ENCODE data around the gene CC2D1A. TPM values are rescaled to one million over a fixed set of nuclear protein-coding genes. Genes with fewer than 3 reads are reported as not detected.

The CC2D1A gene
- total RNA-seq, 1 experiment from 2014 or later, result 67.7 TPM

DNA sequence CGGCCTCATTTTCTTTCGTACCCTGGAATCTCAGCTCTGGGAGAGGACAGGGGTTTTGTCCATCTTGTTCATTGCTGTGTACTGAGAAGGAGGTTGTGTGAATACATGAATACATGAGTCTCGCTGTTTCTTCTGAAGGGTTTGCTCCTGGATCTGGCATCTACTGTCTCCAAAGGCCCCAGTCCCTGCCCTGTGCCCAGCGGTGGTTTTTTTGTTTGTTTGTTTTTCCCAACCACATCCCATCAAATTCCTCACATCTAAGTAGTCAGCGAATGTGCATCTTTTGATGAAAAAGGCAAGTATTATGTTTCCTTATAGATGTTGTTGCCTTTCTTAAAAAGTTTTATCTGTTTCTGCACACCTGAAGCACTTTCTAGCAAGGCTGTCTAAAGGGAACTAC lies 58.8 kb downstream of the CC2D1A start:
- Histone ChIP-seq H2AFZ (ENCODE audit: low read length) (no peak overlapping the region), H3K9ac (ENCODE audit: low read length) (no peak overlapping the region), H3K27ac (ENCODE audit: low read length) (no peak overlapping the region), H3K4me2 (ENCODE audit: low read length) (no peak overlapping the region), H3K9me2 (replicated peaks; ENCODE audit: low read length) (no peaks in the 10 kb centered on the region), H4K20me1 (ENCODE audit: low read length) (no peaks in the 10 kb centered on the region), H3F3A (ENCODE audit: low read length, unreplicated experiment) (no peaks in the 10 kb centered on the region), H3K4me3 (ENCODE audit: low read length) (no peak overlapping the region), H3K36me3 (ENCODE audit: low read depth, low read length) (peaks cover 18% of the 10 kb centered on the region), H3K79me2 (ENCODE audit: low read length) (no peaks in the 10 kb centered on the region), H3K9me3 (ENCODE audit: low read length) (no peaks in the 10 kb centered on the region), H3K27me3 (ENCODE audit: low read length) (no peaks in the 10 kb centered on the region), H3K4me1 (ENCODE audit: insufficient read depth, low read length) (peaks cover 10% of the 10 kb centered on the region)
- ChIA-PET CTCF (no interaction called here), POLR2A (ENCODE audit: unreplicated experiment) (no interaction called here)
- DNase-seq (peak; percentile 63), ATAC-seq (peak; percentile 73)
- no peak for TF ChIP-seq EZH2 (IDR thresholded peaks at IDR 0.05; ENCODE audit: low read length, unreplicated experiment)
- TF ChIP-seq, protein P1, sequence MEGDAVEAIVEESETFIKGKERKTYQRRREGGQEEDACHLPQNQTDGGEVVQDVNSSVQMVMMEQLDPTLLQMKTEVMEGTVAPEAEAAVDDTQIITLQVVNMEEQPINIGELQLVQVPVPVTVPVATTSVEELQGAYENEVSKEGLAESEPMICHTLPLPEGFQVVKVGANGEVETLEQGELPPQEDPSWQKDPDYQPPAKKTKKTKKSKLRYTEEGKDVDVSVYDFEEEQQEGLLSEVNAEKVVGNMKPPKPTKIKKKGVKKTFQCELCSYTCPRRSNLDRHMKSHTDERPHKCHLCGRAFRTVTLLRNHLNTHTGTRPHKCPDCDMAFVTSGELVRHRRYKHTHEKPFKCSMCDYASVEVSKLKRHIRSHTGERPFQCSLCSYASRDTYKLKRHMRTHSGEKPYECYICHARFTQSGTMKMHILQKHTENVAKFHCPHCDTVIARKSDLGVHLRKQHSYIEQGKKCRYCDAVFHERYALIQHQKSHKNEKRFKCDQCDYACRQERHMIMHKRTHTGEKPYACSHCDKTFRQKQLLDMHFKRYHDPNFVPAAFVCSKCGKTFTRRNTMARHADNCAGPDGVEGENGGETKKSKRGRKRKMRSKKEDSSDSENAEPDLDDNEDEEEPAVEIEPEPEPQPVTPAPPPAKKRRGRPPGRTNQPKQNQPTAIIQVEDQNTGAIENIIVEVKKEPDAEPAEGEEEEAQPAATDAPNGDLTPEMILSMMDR (conservative IDR thresholded peaks at IDR 0.05; ENCODE audit: low read depth, low read length), result no peak
- no peak for TF ChIP-seq EZH2phosphoT487 (IDR thresholded peaks at IDR 0.05; ENCODE audit: borderline replicate concordance, low read length)
- intact Hi-C loops (cut with micrococcal nuclease), result loop anchor here (5.0 kb wide), 1 partner anchor 108 kb away; the partner anchor contains the start of gene MISP3
- no TSS peak for BruUV-seq (replicated peaks)

DNA sequence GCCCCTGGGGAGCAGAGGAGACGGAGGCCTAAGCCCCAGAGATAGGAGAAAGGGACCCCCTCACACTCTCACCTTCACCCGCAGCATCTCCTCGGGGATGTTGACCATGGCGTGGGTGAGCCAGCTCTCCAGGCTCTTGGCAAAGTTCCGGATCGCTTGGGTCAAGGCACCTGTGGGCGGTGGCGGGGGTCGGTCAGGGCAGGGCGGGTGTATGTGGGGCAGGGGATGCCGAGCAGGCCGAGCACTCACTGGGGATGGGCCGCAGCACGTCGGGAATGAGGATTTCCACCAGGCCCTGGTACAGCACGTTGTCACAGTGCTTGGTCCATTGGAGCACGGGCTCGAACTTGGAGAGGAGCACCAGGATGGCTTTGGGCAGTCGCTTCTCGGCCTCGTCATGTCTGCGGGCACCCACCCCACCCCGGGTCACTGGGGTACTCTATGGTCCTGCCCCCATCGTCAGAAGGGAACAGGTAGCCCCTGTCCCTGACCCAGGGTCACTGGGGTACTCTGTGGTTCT lies 59.4 kb downstream of the CC2D1A start:
- H3F3A ChIP-seq (ENCODE audit: low read length, unreplicated experiment), result no peaks in the 10 kb centered on the region
- TF ChIP-seq EZH2 (IDR thresholded peaks at IDR 0.05; ENCODE audit: low read length, unreplicated experiment) (no peak), EZH2phosphoT487 (IDR thresholded peaks at IDR 0.05; ENCODE audit: borderline replicate concordance, low read length) (no peak)
- TF ChIP-seq, protein P1 (conservative IDR thresholded peaks at IDR 0.05; ENCODE audit: low read depth, low read length), result no peak
- no TSS peak for BruUV-seq (replicated peaks)
- H3K4me2 ChIP-seq (ENCODE audit: low read length), result no peak overlapping the region
- H4K20me1 ChIP-seq (ENCODE audit: low read length), result no peaks in the 10 kb centered on the region
- H3K27ac ChIP-seq (ENCODE audit: low read length), result no peak overlapping the region
- intact Hi-C loops (cut with micrococcal nuclease), result no loop called here
- ATAC-seq, result no peak
- peaks cover 12% of the 10 kb centered on the region for H3K36me3 ChIP-seq (ENCODE audit: low read depth, low read length)
- no peak overlapping the region for H3K9ac ChIP-seq (ENCODE audit: low read length)
- POLR2A ChIA-PET (ENCODE audit: unreplicated experiment), result no interaction called here
- CTCF ChIA-PET, result no interaction called here
- peaks cover 10% of the 10 kb centered on the region for H3K4me1 ChIP-seq (ENCODE audit: insufficient read depth, low read length)
- no peaks in the 10 kb centered on the region for H3K27me3 ChIP-seq (ENCODE audit: low read length)
- no peak overlapping the region for H3K4me3 ChIP-seq (ENCODE audit: low read length)
- H3K9me2 ChIP-seq (replicated peaks; ENCODE audit: low read length), result no peaks in the 10 kb centered on the region
- H3K79me2 ChIP-seq (ENCODE audit: low read length), result no peaks in the 10 kb centered on the region
- no peak overlapping the region for H2AFZ ChIP-seq (ENCODE audit: low read length)
- no peaks in the 10 kb centered on the region for H3K9me3 ChIP-seq (ENCODE audit: low read length)
- DNase-seq, result no peak

DNA sequence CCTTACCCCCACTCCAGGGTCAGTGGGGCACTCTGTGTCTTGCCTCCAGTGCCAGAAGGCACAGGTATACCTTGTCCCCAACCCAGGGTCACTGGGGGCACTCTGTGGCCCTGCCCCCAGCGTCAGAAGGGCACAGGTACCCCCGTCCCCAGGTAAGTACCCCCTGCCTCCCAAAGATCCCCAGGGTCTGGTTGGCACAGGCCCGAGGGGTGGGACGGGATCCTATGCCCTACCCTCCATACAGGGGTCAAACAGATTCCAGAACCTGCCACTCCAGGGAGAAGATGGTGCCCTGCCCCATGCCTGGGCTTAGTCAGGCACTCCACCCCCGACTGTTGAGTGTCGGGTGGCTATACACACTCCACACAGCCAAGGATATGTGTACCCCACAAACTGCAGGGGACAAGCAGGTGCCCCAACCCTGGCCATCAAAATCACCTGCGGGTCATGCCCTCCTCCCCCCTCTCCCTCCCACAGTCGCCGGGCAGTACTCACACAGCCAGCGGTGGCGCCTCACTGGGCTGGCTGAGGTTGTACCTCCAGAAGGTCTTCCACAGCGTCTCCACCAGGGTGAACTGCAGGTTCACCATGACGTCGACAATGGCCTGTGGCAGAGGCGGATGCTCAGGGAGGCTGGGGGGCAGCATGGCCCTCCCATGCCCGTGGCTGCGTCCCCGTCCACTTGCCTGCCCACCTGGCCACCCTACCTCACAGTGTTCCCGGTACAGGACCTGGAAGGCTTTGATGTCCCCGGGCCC lies 60.1 kb downstream of the CC2D1A start:
- H3K9me3 ChIP-seq (ENCODE audit: low read length), result no peaks in the 10 kb centered on the region
- H3K27ac ChIP-seq (ENCODE audit: low read length), result no peak overlapping the region
- no peak overlapping the region for H3K4me3 ChIP-seq (ENCODE audit: low read length)
- ATAC-seq (no peak), DNase-seq (no peak)
- no peaks in the 10 kb centered on the region for H3K27me3 ChIP-seq (ENCODE audit: low read length)
- H3K9ac ChIP-seq (ENCODE audit: low read length), result no peak overlapping the region
- ChIA-PET CTCF (no interaction called here), POLR2A (ENCODE audit: unreplicated experiment) (no interaction called here)
- BruUV-seq (replicated peaks), result no TSS peak
- intact Hi-C loops (cut with micrococcal nuclease), result no loop called here
- no peak for TF ChIP-seq EZH2phosphoT487 (IDR thresholded peaks at IDR 0.05; ENCODE audit: borderline replicate concordance, low read length)
- TF ChIP-seq, protein P1 (conservative IDR thresholded peaks at IDR 0.05; ENCODE audit: low read depth, low read length), result no peak
- no peak for TF ChIP-seq EZH2 (IDR thresholded peaks at IDR 0.05; ENCODE audit: low read length, unreplicated experiment)
- peaks cover 10% of the 10 kb centered on the region for H3K36me3 ChIP-seq (ENCODE audit: low read depth, low read length)
- no peaks in the 10 kb centered on the region for H4K20me1 ChIP-seq (ENCODE audit: low read length)
- no peaks in the 10 kb centered on the region for H3K9me2 ChIP-seq (replicated peaks; ENCODE audit: low read length)
- H3K4me1 ChIP-seq (ENCODE audit: insufficient read depth, low read length), result peaks cover 10% of the 10 kb centered on the region
- H3F3A ChIP-seq (ENCODE audit: low read length, unreplicated experiment), result no peaks in the 10 kb centered on the region
- H3K4me2 ChIP-seq (ENCODE audit: low read length), result no peak overlapping the region
- no peak overlapping the region for H2AFZ ChIP-seq (ENCODE audit: low read length)
- H3K79me2 ChIP-seq (ENCODE audit: low read length), result no peaks in the 10 kb centered on the region
